Colon (tissue), 2 donors: ENCODE results near the gene ABTB1.

Source experiments
- FAIRE-seq: peaks from 2 replicates; lab custom pipeline; 2012; peaks lifted over from hg19 to GRCh38; lab: Jason Lieb, UNC
- donor health status: control.
- donor health status: control.

ABTB1 gene

GRCh38 chr3:127672429-127673190 is at the start of gene ABTB1:
ABTB1 (plus strand) TSS chr3:127672952; CDS start chr3:127673026, 74 bp downstream.
- FAIRE-seq: no peak

GRCh38 chr3:127624063-127624462 is 48.7 kb upstream of the ABTB1 start:
- no peak for FAIRE-seq

- FAIRE-seq: no peak
These were observed 46.9 kb upstream of the ABTB1 start for GRCh38 chr3:127625821-127626220.

GRCh38 chr3:127628426-127628787 is 44.3 kb upstream of the ABTB1 start:
- FAIRE-seq: no peak

- FAIRE-seq: no peak
These were observed 43.8 kb upstream of the ABTB1 start, which contains the start of gene PODXL2 for GRCh38 chr3:127628788-127629466. PODXL2 (plus strand) TSS chr3:127629185; CDS start chr3:127629220, 35 bp downstream.

- FAIRE-seq: no peak
These were observed 43.0 kb upstream of the ABTB1 start for GRCh38 chr3:127629467-127630403.

GRCh38 chr3:127630811-127631714 is 41.7 kb upstream of the ABTB1 start:
- FAIRE-seq: no peak

- no peak for FAIRE-seq
These were observed 40.5 kb upstream of the ABTB1 start for GRCh38 chr3:127632035-127632820.

- no peak for FAIRE-seq
These were observed 38.1 kb upstream of the ABTB1 start for GRCh38 chr3:127634653-127635052.

GRCh38 chr3:127637546-127637945 is 35.2 kb upstream of the ABTB1 start:
- no peak for FAIRE-seq

GRCh38 chr3:127637971-127638370 is 34.8 kb upstream of the ABTB1 start:
- no peak for FAIRE-seq

GRCh38 chr3:127639173-127640041 is 33.3 kb upstream of the ABTB1 start:
- no peak for FAIRE-seq

GRCh38 chr3:127640042-127640355 is 32.8 kb upstream of the ABTB1 start:
- no peak for FAIRE-seq

- FAIRE-seq: no peak
These were observed 27.9 kb upstream of the ABTB1 start for GRCh38 chr3:127644641-127645370.

GRCh38 chr3:127645371-127646015 is 27.3 kb upstream of the ABTB1 start:
- no peak for FAIRE-seq

GRCh38 chr3:127646501-127647046 is 26.2 kb upstream of the ABTB1 start:
- FAIRE-seq: no peak

GRCh38 chr3:127647166-127647844 is 25.4 kb upstream of the ABTB1 start:
- no peak for FAIRE-seq

GRCh38 chr3:127647845-127648204 is 24.9 kb upstream of the ABTB1 start:
- no peak for FAIRE-seq
